ENCODE results near the gene C2orf49. TPM values are rescaled to one million over a fixed set of nuclear protein-coding genes. Genes with fewer than 3 reads are reported as not detected.

Gene C2orf49
- total and polyA plus RNA-seq, 9 of the 15 experiments (the other 6 are each of a cell fraction or from before 2014, with no cell fraction given), result 17.9 to 38.2 (median 25.6) TPM

GRCh38 chr2:105387225-105387624 lies 49.9 kb downstream of the C2orf49 start (continued):
- no peak for TF ChIP-seq KLF13 (tag; IDR thresholded peaks at IDR 0.05; ENCODE audit: borderline replicate concordance, low read depth)

GRCh38 chr2:105388971-105389381 lies 51.6 kb downstream of the C2orf49 start:
- FAIRE-seq (no peak), DNase-seq (ENCODE audit: extremely low read depth in 1 of 4, low spot score in 3 of 4) (no peak), ATAC-seq (no peak)
- no peak overlapping the region for H3K4me2 ChIP-seq (ENCODE audit: insufficient read depth, low read length)
- intact Hi-C loops (cut with micrococcal nuclease), result no loop called here
- no TSS peak for BruUV-seq (replicated peaks)
- no peaks in the 10 kb centered on the region for H3K9me3 ChIP-seq (replicated peaks; ENCODE audit: control insufficient read depth, insufficient read depth, low read depth, low read length)
- no peaks in the 10 kb centered on the region for H4K20me1 ChIP-seq (replicated peaks; ENCODE audit: control insufficient read depth, insufficient read depth, low read length)
- ChIA-PET CTCF (ENCODE audit: low intra/inter-chr PET ratio) (no interaction called here), POLR2A (interaction anchor here (0.8 kb wide), 2 partner anchors 15 to 150 kb away, joined by 3 read pairs; no protein-coding TSS in a partner anchor)
- no peak overlapping the region for H2AFZ ChIP-seq (ENCODE audit: low read depth, low read length)
- no peak overlapping the region for H3K4me3 ChIP-seq
- no peak overlapping the region for H3K9ac ChIP-seq (ENCODE audit: insufficient read depth in 1 of 2, low read depth in 2 of 2, low read length in 2 of 2)
- no peaks in the 10 kb centered on the region for H3K27me3 ChIP-seq (ENCODE audit: control insufficient read depth in 2 of 2, insufficient read depth in 2 of 2, low read length in 2 of 2)
- in situ Hi-C loops (cut with MboI), result no loop called here
- H3K4me1 ChIP-seq (replicated peaks in 1 of 2; ENCODE audit: control insufficient read depth in 2 of 2, insufficient read depth in 2 of 2, low read length in 2 of 2), result peaks cover 2 to 4% of the 10 kb centered on the region in 2 experiments; a peak in 3 of 5 replicates
- H3K36me3 ChIP-seq (ENCODE audit: control insufficient read depth, insufficient read depth, low read length), result peaks cover 32% of the 10 kb centered on the region; the same call in 2 of the 3 replicates
- 79% methylated on average over 8 of the region's 8 CpGs for WGBS (ENCODE audit: insufficient coverage, low coverage, missing lambda C conversion rate)
- no peaks in the 10 kb centered on the region for H3K9me1 ChIP-seq (ENCODE audit: control insufficient read depth, insufficient read depth, low read length)
- H3K27ac ChIP-seq (ENCODE audit: extremely low read depth, low read depth, low read length), result no peak overlapping the region
- H3K79me2 ChIP-seq (ENCODE audit: control insufficient read depth, insufficient read depth, low read length), result peaks cover 35% of the 10 kb centered on the region
- TF ChIP-seq E2F6 (IDR thresholded peaks at IDR 0.05; ENCODE audit: borderline replicate concordance in 1 of 2, extremely low read depth in 1 of 2, insufficient read depth in 1 of 2, insufficient read length in 1 of 2, low read depth in 1 of 2, low read length in 1 of 2, poor library complexity in 1 of 2, severe bottlenecking in 1 of 2) (no peak), MGA (IDR thresholded peaks at IDR 0.05) (no peak), KLF16 (IDR thresholded peaks at IDR 0.05) (no peak), ZNF408 (CRISPR knock-in tag; IDR thresholded peaks at IDR 0.05; ENCODE audit: low read depth) (no peak), ZBTB9 (CRISPR knock-in tag; IDR thresholded peaks at IDR 0.05) (no peak)

Data from K562 (cell line).